HepG2 (cell line): ENCODE results near the gene NDRG3. TPM values are rescaled to one million over a fixed set of nuclear protein-coding genes. Genes with fewer than 3 reads are reported as not detected.

Experiments
- BATF2 ChIP-seq: sonication (generic); formaldehyde crosslinking; IDR thresholded peaks from 2 replicates; pipeline ENCODE4 v1.8.0; 2022; ENCODE audit warnings: mild to moderate bottlenecking, missing genetic modification reagents, moderate library complexity
- HMGXB3 ChIP-seq: sonication (generic); formaldehyde crosslinking; IDR thresholded peaks from 2 replicates; pipeline ENCODE4 v1.4.0; 2020; ENCODE audit warnings: missing genetic modification reagents, borderline replicate concordance
- HNRNPLL ChIP-seq: fragments of 200-400 bp; formaldehyde crosslinking; IDR thresholded peaks from 2 replicates; pipeline ENCODE4 v1.6.1; 2017; ENCODE audit warnings: mild to moderate bottlenecking, low read depth, low read length; ENCODE audit not compliant: poor library complexity, severe bottlenecking
- JDP2 ChIP-seq: sonication (generic); formaldehyde crosslinking; IDR thresholded peaks from 2 replicates; pipeline ENCODE4 v1.8.1; 2022; ENCODE audit warnings: missing genetic modification reagents, borderline replicate concordance
- MLXIP ChIP-seq: sonication (generic); formaldehyde crosslinking; IDR thresholded peaks from 2 replicates; pipeline ENCODE4 v1.9.0; 2021; ENCODE audit warnings: missing genetic modification reagents, borderline replicate concordance
- SIX4 ChIP-seq: sonication (generic); formaldehyde crosslinking; IDR thresholded peaks from 2 replicates; pipeline ENCODE4 v1.4.0; 2020; ENCODE audit warnings: missing genetic modification reagents
- THRA ChIP-seq: sonication (generic); formaldehyde crosslinking; IDR thresholded peaks from 2 replicates; pipeline ENCODE4 v1.4.0; 2020; ENCODE audit warnings: missing genetic modification reagents, borderline replicate concordance
- ZNF263 ChIP-seq: sonication (generic); formaldehyde crosslinking; IDR thresholded peaks from 2 replicates; pipeline ENCODE4 v1.4.0; 2020; ENCODE audit warnings: missing genetic modification reagents
- ZNF343 ChIP-seq: sonication (generic); formaldehyde crosslinking; IDR thresholded peaks from 2 replicates; pipeline ENCODE4 v1.4.0; 2020; ENCODE audit warnings: mild to moderate bottlenecking, missing genetic modification reagents
- ZNF609 ChIP-seq: sonication (generic); formaldehyde crosslinking; IDR thresholded peaks from 2 replicates; pipeline ENCODE4 v1.4.0; 2020; ENCODE audit warnings: mild to moderate bottlenecking, missing genetic modification reagents, borderline replicate concordance
- ZNF674 ChIP-seq: sonication (generic); formaldehyde crosslinking; IDR thresholded peaks from 2 replicates; pipeline ENCODE4 v1.5.0; 2020; ENCODE audit warnings: low read depth, mild to moderate bottlenecking, missing genetic modification reagents
- ZSCAN25 ChIP-seq: sonication (generic); formaldehyde crosslinking; IDR thresholded peaks from 2 replicates; pipeline ENCODE4 v1.8.0; 2022; ENCODE audit warnings: mild to moderate bottlenecking, missing genetic modification reagents
- polyA plus RNA-seq, 8 experiments: library from polyadenylated mRNA; depleted of rRNA in 3 of 8; stranded (reverse) in 7 of 8; unstranded in 1 of 8; fragments of >200 nt; fragmentation: Illumina TruSeq in 4 of 8; extraction: Trizol in 4 of 8; gene quantifications; 2 replicates each; pipeline versions ENCODE4 v1.2.1 to v1.2.3, GENCODE V29; 2011 to 2016; ENCODE audit warnings: low read depth in 4 of 8, missing spikeins in 1 of 8, mixed read lengths in 1 of 8; ENCODE audit not compliant: insufficient read depth in 1 of 8
- total RNA-seq, 5 experiments: library from RNA; depleted of rRNA; stranded (reverse); fragments of >200 nt; fragmentation: Illumina TruSeq; extraction: Trizol; gene quantifications; 2 replicates each; pipeline ENCODE4 v1.2.3, GENCODE V29; 2016; ENCODE audit warnings: low read depth in 1 of 5

The NDRG3 gene
- total and polyA plus RNA-seq, 2 of the 13 experiments (the other 11 are each of a cell fraction or from before 2014, with no cell fraction given), result 36.0 to 40.5 TPM

GRCh38 chr20:36606158-36607066, 139.5 kb downstream of the NDRG3 start (continued):
- no peak for TF ChIP-seq ZNF609 (CRISPR knock-in tag)
- no peak for TF ChIP-seq HNRNPLL
- no peak for TF ChIP-seq ZSCAN25 (CRISPR knock-in tag)
- TF ChIP-seq MLXIP (CRISPR knock-in tag), result no peak
- TF ChIP-seq SIX4 (CRISPR knock-in tag), result no peak
- no peak; the same call in 1 of the 2 replicates for TF ChIP-seq ZNF343
- no peak for TF ChIP-seq ZNF674 (CRISPR knock-in tag)
- TF ChIP-seq HMGXB3, result peak; percentile 25; the same call in 1 of the 2 replicates
- TF ChIP-seq THRA, result no peak; the same call in 1 of the 2 replicates
- no peak for TF ChIP-seq ZNF263 (CRISPR knock-in tag)
- TF ChIP-seq BATF2, result no peak; the same call in 1 of the 2 replicates
- TF ChIP-seq JDP2, result no peak
